Transverse colon (tissue), 4 donors: ENCODE data around the gene LAMTOR1.

Source experiments
- POLR2A ChIP-seq: fragments of 450-650 bp; IDR thresholded peaks from one replicate; pipeline ENCODE4 v1.6.1; 2016; ENCODE audit warnings: antibody characterized with exemption, mild to moderate bottlenecking, moderate library complexity
- POLR2AphosphoS5 ChIP-seq, 3 donors: sonication (generic); formaldehyde crosslinking; IDR thresholded peaks; one replicate each; pipeline ENCODE4 v1.6.1; 2016; ENCODE audit warnings: antibody characterized with exemption in 3 of 3
- TF ChIP-seq, protein P1 (sequence below), 5 experiments: fragments of 200-600 bp in 3 of 5; fragments of 450-650 bp in 2 of 5; sonication (generic) in 3 of 5; IDR thresholded peaks; 1 replicate in 2 of 5; 2 replicates in 3 of 5; pipeline ENCODE4 v1.5.1; 2016 to 2017; ENCODE audit warnings: antibody characterized with exemption in 5 of 5, inconsistent platforms in 3 of 5, mild to moderate bottlenecking in 2 of 5, moderate library complexity in 1 of 5

DNA sequence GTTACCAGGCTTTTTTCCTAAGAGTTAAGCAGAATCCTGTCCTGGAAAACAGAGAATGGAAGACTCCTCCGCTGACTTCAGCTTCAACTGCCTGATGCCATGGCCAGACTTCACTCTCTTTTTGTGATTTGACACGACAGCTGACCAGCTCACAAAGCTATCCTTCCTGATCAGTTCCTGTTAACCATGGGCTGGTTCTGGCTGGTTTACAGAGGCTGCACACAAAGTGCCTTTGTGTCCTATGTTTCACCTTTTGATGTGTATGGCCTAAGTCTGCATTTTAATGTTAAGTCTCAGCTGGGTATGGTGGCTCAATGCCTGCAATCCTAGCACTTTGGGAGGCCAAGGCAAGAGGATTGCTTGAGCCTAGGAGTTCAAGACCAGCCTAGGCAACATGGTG, 43.5 kb upstream of the LAMTOR1 start:
- TF ChIP-seq, protein P1, sequence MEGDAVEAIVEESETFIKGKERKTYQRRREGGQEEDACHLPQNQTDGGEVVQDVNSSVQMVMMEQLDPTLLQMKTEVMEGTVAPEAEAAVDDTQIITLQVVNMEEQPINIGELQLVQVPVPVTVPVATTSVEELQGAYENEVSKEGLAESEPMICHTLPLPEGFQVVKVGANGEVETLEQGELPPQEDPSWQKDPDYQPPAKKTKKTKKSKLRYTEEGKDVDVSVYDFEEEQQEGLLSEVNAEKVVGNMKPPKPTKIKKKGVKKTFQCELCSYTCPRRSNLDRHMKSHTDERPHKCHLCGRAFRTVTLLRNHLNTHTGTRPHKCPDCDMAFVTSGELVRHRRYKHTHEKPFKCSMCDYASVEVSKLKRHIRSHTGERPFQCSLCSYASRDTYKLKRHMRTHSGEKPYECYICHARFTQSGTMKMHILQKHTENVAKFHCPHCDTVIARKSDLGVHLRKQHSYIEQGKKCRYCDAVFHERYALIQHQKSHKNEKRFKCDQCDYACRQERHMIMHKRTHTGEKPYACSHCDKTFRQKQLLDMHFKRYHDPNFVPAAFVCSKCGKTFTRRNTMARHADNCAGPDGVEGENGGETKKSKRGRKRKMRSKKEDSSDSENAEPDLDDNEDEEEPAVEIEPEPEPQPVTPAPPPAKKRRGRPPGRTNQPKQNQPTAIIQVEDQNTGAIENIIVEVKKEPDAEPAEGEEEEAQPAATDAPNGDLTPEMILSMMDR (IDR thresholded peaks at IDR 0.05), result no peak
- TF ChIP-seq POLR2A (no peak), POLR2AphosphoS5 (IDR thresholded peaks at IDR 0.05) (no peak)
